Measurements from ENCODE around the gene NCK2. TPM values are rescaled to one million over a fixed set of nuclear protein-coding genes. Genes with fewer than 3 reads are reported as not detected.

The NCK2 gene
- total and polyA plus RNA-seq, 2 of the 13 experiments (the other 11 are each of a cell fraction or from before 2014, with no cell fraction given) = 14.8 to 23.5 TPM

DNA sequence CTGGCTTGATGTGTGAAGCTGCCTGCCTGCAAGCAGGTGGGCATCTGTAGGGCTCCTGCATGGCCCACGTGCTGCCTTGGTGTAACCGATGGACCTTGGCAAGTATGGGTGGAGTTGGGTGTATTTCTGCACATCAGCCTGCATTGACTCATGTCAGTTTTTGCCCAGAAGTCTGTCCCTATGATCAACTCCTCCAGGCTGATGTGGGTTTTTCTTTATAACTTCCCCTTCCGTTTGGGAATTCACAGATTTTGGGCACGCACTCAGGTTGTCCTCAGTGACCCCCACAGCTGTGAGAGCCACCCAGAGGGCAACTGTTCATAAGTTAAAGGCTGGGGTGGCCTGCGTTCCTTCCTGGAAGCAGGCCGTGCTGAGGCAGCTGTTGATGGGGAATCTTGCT is 123.3 kb downstream of the NCK2 start:
- H3K36me3 ChIP-seq (replicated peaks in 1 of 2; ENCODE audit: control insufficient read depth in 1 of 2, insufficient read depth in 2 of 2, low read length in 2 of 2) = no peaks in the 10 kb centered on the region; a peak in 1 of 5 replicates
- CTCF ChIA-PET (ENCODE audit: low intra/inter-chr PET ratio, low total read pairs) = no interaction called here
- H3K79me2 ChIP-seq (ENCODE audit: insufficient read depth, low read length) = no peaks in the 10 kb centered on the region
- no peak overlapping the region for H3K4me3 ChIP-seq (replicated peaks in 1 of 3; ENCODE audit: insufficient read depth in 1 of 3, low read depth in 2 of 3, low read length in 3 of 3)
- WGBS (ENCODE audit: low lambda C conversion rate) = 91% methylated on average over 6 of the region's 6 CpGs
- H4K20me1 ChIP-seq (ENCODE audit: insufficient read depth, low read length) = no peaks in the 10 kb centered on the region
- H3K9ac ChIP-seq (ENCODE audit: insufficient read depth, low read depth, low read length) = no peak overlapping the region
- no peak overlapping the region for H2AFZ ChIP-seq (ENCODE audit: low read length)
- H3K27ac ChIP-seq (ENCODE audit: extremely low read length, insufficient read depth, low read length) = no peak overlapping the region
- in situ Hi-C loops (cut with HindIII; ENCODE audit: extremely low pct_ligation_motif_present, low pct_unique_long_range_greater_than_20kb) (no loop called here), intact Hi-C loops (cut with micrococcal nuclease; ENCODE audit: unreplicated experiment) (no loop called here)
- POLR2A ChIA-PET = no interaction called here
- no peaks in the 10 kb centered on the region for H3K27me3 ChIP-seq (ENCODE audit: control insufficient read depth in 1 of 2, insufficient read depth in 2 of 2, low read length in 2 of 2)
- ATAC-seq (no peak), FAIRE-seq (no peak), DNase-seq (ENCODE audit: low spot score) (no peak)
- H3K4me2 ChIP-seq (ENCODE audit: low read depth, low read length) = no peak overlapping the region
- no TSS peak for BruUV-seq (replicated peaks)
- H3K9me3 ChIP-seq (ENCODE audit: low read length) = no peaks in the 10 kb centered on the region
- H3K4me1 ChIP-seq (ENCODE audit: insufficient read depth, low read length) = peaks cover 4% of the 10 kb centered on the region; the same call in 1 of the 2 replicates
- TF ChIP-seq, protein P1, sequence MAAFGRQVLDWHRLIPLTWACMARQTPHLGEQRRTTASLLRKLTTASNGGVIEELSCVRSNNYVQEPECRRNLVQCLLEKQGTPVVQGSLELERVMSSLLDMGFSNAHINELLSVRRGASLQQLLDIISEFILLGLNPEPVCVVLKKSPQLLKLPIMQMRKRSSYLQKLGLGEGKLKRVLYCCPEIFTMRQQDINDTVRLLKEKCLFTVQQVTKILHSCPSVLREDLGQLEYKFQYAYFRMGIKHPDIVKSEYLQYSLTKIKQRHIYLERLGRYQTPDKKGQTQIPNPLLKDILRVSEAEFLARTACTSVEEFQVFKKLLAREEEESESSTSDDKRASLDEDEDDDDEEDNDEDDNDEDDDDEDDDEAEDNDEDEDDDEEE (CRISPR knock-in tag; IDR thresholded peaks at IDR 0.05) = no peak
- TF ChIP-seq AKNA (CRISPR knock-in tag; IDR thresholded peaks at IDR 0.05; ENCODE audit: borderline replicate concordance) (no peak), ZNF256 (CRISPR knock-in tag; conservative IDR thresholded peaks at IDR 0.05) (no peak), CREB1 (IDR thresholded peaks at IDR 0.05) (no peak), CREB1 (CRISPR knock-in tag; IDR thresholded peaks at IDR 0.05) (no peak), MXD1 (CRISPR knock-in tag; IDR thresholded peaks at IDR 0.05) (no peak), GMEB2 (CRISPR knock-in tag; IDR thresholded peaks at IDR 0.05; ENCODE audit: low read depth) (no peak), HMG20A (CRISPR knock-in tag; IDR thresholded peaks at IDR 0.05; ENCODE audit: borderline replicate concordance) (no peak), ZNF567 (CRISPR knock-in tag; IDR thresholded peaks at IDR 0.05; ENCODE audit: borderline replicate concordance) (no peak), TOE1 (CRISPR knock-in tag; IDR thresholded peaks at IDR 0.05) (no peak), DNMT3B (CRISPR knock-in tag; conservative IDR thresholded peaks at IDR 0.05) (no peak)
- TF ChIP-seq, protein P2, sequence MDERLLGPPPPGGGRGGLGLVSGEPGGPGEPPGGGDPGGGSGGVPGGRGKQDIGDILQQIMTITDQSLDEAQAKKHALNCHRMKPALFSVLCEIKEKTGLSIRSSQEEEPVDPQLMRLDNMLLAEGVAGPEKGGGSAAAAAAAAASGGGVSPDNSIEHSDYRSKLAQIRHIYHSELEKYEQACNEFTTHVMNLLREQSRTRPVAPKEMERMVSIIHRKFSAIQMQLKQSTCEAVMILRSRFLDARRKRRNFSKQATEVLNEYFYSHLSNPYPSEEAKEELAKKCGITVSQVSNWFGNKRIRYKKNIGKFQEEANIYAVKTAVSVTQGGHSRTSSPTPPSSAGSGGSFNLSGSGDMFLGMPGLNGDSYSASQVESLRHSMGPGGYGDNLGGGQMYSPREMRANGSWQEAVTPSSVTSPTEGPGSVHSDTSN (CRISPR knock-in tag; IDR thresholded peaks at IDR 0.05) = no peak

All from HepG2 (cell line).